Effector CD8-positive, alpha-beta T cell (primary cell): ENCODE data around the gene MICAL2.

Source experiments
- DNase-seq: peaks from one replicate; lab custom pipeline; 2025; lab: John Stamatoyannopoulos, UW

MICAL2 gene

GRCh38 chr11:12170984-12171383 is 60.6 kb downstream of the MICAL2 start:
- no peak for DNase-seq

- DNase-seq = no peak
Measured at GRCh38 chr11:12171921-12172320, 61.5 kb downstream of the MICAL2 start.

DNA sequence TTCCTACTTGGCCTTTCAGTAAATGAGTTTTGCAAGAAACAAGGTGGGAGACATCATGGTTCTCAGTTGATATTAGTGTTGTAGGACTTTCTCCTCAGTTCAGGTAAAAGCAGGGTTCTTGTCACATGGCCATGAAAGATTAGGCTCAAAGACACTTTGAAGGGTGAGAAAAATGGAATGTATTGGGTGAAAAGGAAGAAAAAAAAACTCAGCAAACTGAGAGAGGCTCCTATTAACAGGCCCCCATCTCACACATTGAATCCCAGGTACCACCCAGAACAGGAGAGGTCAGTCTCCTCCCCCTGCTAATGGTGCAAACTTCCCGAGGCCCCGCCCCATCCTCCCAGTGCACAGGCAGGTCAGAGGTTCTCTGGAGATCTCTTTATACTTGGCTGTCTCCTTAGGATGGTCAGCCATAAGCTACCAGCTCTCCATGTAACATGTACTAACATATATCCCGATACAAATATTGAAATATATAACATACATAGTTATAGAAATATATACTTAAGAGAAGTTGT is 62.2 kb downstream of the MICAL2 start:
- DNase-seq = no peak

GRCh38 chr11:12173111-12173510 is 62.7 kb downstream of the MICAL2 start:
- no peak for DNase-seq

GRCh38 chr11:12174128-12174476 is 63.7 kb downstream of the MICAL2 start:
- no peak for DNase-seq

DNA sequence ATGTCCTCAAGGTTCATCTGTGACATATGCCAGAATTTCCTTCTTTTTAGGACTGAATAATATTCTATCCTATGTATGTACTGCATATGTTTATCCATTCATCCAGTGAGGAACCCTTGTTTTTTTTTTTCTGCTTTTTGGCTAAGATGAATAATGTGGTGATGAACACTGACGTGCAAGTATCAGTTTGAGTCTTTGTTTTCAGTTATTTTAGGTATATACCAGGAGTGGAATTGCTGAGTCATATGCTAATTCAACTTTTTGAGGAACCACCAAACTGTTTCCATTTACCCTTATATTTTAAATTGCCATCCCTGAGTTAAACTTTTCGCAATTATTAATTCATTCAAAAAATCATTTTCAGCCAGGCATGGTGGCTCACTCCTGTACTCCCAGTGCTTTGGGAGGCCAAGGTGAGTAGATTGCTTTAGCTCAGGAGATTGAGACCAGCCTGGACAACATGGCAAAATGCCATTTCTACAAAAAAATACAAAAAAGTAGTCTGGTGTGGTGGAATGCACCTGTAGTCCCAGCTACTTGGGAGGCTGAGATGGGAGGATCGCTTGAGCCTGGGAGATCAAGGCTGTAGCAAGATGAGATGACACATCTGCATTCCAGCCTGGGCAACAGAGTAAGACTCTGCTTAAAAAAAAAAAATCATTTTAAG is 64.2 kb downstream of the MICAL2 start:
- DNase-seq = no peak

DNA sequence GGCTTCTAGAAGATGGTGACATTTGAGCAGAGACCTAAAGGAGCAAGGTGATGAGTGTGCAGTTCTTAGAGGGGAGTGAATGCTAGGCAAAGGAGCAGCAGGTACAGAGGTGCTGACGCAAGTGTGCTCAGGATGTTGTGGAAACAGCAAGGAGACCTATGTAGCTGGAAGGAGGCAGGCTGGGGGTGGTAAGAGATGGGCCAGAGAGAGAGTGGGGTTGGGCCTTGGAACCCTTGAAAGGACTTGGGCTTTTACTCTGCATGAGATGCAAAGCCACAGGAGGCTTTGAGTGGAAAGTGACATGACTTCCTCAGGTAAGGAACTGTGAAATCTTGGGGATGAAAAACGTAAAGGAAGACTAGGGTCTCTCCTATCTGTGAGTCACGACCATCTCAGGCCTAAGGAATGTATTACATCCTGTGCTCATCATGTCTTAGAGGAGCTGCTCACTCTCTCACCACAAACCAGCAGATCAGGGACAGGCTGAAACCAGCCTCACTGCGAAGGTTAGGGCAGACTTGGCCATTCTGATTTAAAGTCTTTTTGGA is 65.4 kb downstream of the MICAL2 start:
- no peak for DNase-seq

DNA sequence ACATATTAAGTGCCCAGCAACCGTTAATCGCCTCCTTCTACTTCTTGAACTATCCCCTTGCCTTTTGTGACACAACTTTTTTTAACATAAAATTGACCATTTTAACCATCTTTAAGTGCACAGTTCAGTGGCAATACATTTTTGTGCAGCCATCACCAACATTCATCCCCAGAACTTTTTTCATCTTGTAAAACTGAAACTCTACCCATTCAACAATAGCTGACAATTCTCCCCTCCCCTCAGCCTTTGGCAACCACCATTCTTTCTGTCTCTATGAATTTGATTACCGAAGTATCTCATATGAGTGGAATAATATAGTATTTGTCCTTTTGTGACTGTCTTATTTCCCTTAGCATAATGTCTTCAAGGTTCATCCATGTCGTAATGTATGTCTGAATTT is 66.0 kb downstream of the MICAL2 start:
- DNase-seq = no peak

DNA sequence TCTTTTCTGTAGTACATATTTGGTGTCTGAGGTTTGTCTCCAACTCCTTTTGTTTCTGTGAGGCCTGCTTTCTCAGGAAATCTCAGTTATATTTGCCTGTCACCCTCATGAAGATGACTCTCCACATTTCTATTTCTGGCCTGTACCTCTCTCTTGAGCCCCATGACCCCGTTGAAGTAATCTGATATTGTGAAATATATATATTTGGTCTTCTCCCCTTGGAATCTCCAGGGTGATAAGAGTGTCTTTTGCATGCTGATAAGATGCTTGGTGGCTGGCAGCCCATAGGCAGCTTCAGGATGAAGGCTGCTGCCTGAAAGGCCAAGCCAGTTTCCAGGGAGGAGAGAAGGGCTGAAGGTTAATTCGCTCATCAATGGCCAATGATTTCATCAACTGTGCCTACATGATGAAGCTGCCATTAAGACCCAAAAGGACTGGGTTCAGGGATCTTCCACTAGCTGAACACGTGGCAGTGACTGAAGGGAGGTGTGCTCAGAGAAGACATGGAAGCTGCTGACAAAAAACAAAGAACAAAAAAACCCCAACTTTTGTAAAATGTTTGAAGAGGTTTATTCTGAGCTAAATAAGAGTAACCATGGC is 67.4 kb downstream of the MICAL2 start:
- no peak for DNase-seq

DNA sequence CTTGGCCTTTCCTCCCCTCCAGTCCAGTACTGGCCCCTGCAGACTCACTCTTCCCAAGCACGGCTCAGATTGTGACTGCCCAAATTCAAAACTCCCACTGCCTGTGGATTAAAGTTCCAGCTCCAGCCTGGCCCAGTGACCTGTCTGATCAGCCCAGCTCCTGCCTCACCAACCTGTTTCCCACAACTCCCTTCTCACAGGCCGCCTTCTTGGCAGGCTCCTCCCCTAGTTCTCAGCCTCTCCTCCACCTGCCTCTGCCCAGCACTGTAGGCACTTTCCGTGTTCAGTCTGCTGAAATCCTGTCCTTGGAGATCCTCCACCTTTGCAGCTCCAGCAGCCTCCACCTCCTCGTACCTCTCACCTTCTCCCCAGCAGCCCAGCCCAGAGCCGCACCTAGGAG is 68.6 kb downstream of the MICAL2 start:
- no peak for DNase-seq

- no peak for DNase-seq
Measured at GRCh38 chr11:12179531-12179930, 69.1 kb downstream of the MICAL2 start.

- no peak for DNase-seq
Measured at GRCh38 chr11:12180257-12181205, 70.1 kb downstream of the MICAL2 start.

- DNase-seq = no peak
Measured at GRCh38 chr11:12182302-12182675, 71.9 kb downstream of the MICAL2 start.

- DNase-seq = no peak
Measured at GRCh38 chr11:12182676-12183541, 72.5 kb downstream of the MICAL2 start.

- DNase-seq = no peak
Measured at GRCh38 chr11:12183827-12184620, 73.6 kb downstream of the MICAL2 start.

GRCh38 chr11:12184699-12185098 is 74.3 kb downstream of the MICAL2 start:
- no peak for DNase-seq

DNA sequence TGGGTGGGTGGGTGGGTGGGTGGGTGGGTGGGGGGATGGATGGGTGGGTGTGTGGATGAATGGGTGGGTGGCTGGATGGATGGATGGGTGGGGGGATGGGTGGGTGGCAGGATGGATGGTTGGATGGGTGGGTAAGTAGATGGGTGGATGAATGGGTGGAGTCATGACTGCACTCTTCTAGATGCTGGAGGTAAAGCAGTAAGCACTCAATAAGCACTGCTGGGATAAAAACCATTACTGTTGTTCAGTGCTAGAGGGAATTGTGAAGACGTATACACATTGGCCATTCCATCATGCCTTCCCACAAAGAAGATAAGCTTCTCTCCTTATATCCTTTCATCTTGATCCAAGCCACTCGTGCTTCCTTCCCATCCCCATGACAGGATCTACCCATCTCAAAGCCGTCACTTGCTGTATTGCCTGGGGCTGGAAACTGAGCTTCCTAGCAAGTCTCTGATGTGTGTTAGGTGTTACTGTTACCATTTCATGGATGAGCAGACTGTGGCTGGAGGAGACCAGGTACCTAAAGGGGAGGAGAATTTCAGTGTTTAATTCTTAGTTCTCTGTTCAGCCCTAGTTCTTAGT is 74.8 kb downstream of the MICAL2 start:
- DNase-seq = no peak

DNA sequence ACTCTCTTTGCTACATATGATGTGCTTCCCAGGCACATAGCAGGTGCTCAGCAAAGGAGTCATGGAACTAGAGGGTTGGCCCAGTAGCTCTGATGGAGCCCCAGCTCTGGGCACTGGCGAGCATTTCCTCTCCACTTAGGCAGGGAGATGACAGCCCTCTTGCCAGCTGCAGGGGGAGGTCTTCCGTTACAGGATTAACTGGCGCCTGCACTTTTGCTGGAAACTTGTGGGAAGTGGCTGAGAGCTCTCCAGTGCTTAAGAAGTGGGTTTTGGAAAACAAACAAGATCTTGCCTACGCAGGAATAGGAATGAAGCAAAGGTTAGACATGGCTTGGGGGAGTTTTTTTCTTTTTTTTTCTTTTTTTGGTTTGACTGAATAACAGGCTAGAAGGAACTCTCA is 75.5 kb downstream of the MICAL2 start:
- DNase-seq = no peak

- DNase-seq = no peak
Measured at GRCh38 chr11:12186701-12187100, 76.3 kb downstream of the MICAL2 start.

DNA sequence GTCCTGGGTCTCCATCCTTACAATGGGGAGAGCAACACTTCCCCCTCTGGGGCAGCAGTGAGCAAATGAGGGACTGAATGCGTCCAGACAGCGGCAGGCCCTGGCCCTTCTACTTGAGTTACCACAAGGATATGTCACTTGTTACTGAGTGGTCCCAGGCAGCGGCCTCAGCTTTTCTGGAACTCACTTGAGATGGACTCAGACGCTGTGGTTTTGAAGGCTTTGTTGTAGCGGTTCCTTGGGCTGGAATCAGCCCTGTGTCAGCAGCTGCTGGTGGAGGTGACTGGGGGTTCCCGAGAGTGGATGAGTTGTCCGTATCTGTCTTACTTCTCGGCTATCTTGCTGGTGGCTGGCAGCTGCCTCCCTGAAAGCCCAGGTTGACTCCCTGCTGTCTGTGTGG is 77.0 kb downstream of the MICAL2 start:
- no peak for DNase-seq
